Measurements from ENCODE around the gene ITGBL1.

GRCh38 chr13:101449790-101450748 lies 2.4 kb upstream of the ITGBL1 start:
- TF ChIP-seq CTCF (IDR thresholded peaks at IDR 0.05): no peak
- TF ChIP-seq POLR2A (IDR thresholded peaks at IDR 0.05): no peak

All from ovary (tissue), 3 donors.